ENCODE data around the gene MIER3.

DNA sequence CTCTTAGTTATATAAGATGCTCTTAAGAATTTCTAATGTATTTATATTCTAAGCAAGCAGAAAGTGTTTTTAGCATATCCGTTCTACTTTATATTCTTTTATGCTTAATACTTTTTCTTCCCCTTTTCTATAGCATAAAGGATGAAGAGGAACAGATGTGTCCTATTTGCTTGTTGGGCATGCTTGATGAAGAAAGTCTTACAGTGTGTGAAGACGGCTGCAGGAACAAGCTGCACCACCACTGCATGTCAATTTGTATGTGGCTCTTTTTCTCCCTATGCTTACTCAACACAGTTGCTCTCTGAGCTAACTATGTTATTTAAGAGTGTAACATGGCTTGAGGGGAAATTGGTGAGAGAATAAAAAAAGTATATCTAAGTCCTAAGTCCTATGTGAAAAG, 80.1 kb downstream of the MIER3 start:
- no peak for TF ChIP-seq POLR2A (IDR thresholded peaks at IDR 0.05)
- TF ChIP-seq, protein P1, sequence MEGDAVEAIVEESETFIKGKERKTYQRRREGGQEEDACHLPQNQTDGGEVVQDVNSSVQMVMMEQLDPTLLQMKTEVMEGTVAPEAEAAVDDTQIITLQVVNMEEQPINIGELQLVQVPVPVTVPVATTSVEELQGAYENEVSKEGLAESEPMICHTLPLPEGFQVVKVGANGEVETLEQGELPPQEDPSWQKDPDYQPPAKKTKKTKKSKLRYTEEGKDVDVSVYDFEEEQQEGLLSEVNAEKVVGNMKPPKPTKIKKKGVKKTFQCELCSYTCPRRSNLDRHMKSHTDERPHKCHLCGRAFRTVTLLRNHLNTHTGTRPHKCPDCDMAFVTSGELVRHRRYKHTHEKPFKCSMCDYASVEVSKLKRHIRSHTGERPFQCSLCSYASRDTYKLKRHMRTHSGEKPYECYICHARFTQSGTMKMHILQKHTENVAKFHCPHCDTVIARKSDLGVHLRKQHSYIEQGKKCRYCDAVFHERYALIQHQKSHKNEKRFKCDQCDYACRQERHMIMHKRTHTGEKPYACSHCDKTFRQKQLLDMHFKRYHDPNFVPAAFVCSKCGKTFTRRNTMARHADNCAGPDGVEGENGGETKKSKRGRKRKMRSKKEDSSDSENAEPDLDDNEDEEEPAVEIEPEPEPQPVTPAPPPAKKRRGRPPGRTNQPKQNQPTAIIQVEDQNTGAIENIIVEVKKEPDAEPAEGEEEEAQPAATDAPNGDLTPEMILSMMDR (IDR thresholded peaks at IDR 0.05), result no peak

Measured in prostate gland (tissue), 2 donors.